Stimulated activated CD4-positive, alpha-beta T cell treated with anti-CD3 and anti-CD28 coated beads, Interleukin-2, amount 100 ng/mL, for 24 hours (primary cell): Measurements from ENCODE around the gene PDE8B.

ENCODE experiments used
- DNase-seq, 2 donors: peaks; one replicate each; pipeline ENCODE4 v3.0.0-alpha.2; 2020

PDE8B gene

DNA sequence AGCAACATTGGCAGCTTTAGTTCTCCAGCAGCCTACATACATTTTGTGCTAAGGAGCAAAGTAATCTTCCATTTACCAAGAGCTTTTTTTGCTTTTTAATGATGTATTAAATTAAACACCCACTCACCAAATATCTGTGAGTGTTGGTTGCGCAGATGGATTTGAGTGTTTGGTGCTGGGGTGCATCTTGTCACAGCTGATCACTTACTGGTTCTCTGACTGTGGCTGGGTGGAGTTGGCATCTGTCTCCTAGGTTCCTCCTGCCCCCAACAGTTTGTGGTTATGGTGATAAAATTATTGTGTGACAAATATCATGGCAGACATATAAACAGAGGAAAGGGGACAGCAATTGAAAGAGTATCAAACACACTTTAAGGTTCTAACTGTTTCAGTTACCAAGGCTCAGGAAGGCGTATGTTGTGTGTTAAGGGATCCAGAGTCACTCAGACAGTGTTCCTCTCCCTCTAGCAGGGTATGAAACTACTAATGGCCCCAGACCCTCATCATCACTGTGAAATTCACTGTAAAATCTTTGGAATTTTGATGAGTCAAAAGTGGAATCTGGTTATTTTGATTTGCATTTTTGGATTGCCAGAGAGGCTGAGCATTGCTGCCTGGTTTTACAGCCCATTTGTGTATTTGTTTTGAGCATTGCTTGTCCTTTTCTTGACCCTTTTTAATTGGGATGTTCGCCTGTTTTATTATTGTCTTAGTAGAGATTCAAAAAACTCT lies 81.7 kb downstream of the PDE8B start:
- no peak for DNase-seq

DNA sequence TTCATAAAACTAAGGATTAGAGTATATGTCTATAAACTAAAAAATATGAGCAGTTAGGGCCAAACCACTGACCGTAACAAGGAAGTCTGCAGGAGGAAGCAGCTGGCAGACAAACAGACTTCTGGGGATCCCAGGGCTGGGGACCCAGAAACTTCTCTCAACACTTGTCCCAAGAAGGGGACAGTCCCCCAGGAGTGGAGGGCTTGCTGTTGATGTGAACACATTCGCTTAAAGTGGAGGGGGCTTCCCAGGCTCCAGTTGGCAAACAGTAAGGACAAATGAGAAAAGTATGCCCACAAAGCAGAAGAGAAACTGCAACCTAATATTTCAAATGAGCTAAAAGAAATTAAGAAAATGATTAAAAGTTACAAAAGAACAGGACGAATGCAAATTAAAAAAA lies 83.7 kb downstream of the PDE8B start:
- DNase-seq: no peak

DNA sequence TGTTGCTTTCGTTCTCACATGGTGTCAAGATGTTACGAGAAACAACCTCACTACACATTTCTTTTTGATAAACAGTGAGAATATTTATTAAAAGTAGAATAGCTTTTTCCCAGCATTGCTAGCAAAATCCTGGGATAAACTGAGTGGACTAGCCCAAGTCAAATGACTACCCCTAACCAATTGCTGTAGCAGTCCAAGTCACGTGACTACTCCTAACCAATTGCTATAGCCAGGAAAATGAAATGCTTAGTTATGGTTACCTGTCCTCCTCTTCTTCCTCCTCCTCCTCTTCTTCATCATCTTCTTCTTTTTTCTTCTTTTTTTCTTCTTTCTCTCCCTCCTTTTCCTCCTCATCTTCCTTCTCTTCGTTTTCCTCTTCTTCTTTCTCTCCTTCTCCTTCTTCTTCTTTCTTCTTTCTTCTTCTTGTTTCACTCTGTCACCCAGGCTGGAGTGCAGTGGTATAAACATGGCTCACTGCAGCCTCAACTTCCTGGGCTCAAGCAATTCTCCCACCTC lies 85.4 kb downstream of the PDE8B start:
- no peak for DNase-seq

DNA sequence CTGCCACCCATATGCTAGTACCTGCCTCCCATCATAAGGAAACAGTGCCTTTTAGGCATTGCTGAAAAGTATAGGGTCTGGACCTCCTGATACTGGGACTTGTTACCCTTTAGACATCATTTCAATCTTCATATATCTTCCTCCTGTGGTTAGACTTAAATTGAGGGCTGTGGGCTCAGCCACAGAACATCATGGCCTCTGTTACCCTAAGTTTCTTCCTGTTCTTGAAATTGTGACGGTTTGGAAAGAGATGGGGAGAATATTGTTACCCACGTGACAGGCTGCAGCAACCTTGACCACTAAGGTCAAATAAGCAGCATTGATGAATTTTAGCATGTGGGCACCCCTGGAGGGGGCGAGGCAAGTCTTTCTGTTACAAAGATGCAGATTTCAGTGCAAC lies 87.7 kb downstream of the PDE8B start:
- DNase-seq: no peak

DNA sequence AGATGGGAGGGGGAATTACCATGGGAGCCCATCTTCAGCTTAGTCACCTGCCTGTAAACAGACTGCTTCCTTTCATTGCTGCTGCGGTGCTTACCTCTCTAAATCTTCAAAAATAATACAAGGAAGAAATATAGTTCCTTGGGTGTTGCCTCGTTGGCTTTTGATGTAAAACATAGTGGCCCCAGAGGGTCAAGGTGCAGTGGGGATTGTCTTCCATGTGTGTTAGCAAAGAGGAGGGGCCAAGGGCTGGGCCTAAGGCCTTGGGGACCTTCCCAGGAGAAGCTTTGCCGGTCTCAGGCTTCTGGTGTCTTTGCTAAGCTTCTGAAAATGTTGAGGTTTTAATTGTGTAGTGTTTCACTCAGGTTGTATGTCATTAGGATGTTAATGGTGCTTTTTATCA lies 90.0 kb downstream of the PDE8B start:
- DNase-seq: no peak

DNA sequence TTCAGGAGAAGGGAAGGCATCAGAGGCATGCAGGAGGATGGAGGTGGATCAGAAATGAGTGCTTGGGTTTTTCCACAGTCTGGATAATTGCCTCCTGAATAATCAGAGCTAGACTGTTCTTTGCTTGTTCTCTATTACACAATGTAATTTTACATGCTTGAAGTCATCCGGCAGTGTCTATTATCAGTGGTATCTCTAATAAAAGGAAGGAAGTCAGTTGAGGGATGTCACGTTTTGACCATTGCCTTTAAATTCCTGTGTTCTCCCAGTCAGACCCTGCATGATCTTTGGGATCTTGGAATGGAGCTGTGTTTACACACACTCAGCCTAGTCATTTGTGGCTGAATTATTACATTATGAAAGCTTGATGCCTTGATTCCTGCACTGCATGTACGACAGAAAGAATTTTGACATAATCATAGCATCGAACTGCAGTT lies 91.0 kb downstream of the PDE8B start:
- no peak for DNase-seq

DNA sequence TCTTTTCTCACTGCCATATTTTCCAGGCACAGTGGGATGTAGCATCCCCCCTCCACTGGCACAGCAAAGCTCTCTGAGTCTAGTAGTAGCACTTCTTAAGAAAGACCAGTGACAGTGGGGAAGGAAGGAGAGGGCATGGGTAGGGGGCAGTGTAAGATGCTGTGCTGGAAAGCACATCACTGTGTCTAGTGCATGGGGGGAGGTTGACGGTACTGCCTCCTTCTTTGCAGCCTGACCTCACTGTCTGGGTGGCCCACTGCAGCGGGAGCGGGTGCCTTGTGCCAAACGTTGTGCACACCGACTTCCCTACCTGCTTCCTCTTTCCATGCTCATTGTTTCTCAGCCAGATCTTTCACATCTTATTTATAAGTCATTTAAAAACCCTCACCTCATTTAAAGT lies 91.8 kb downstream of the PDE8B start:
- no peak for DNase-seq

DNA sequence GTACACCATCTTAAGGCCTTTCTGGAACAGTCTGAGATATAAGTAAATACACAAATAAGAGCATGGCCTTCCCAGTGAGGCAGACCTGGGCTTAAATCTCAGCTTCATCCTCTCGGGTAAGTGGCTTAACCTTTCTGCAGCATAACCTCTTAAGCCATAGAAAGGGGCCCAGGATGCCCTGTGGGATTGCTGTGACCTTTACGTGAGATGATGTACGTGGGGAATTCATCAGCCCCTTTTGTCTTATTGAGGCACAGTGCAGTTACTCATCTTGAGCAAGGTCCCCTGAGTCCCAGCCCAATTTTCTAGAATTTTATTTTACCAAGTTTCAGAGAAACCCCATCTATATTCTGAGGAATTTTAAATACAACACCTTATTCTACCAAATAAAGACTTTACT lies 92.2 kb downstream of the PDE8B start:
- DNase-seq: no peak

DNA sequence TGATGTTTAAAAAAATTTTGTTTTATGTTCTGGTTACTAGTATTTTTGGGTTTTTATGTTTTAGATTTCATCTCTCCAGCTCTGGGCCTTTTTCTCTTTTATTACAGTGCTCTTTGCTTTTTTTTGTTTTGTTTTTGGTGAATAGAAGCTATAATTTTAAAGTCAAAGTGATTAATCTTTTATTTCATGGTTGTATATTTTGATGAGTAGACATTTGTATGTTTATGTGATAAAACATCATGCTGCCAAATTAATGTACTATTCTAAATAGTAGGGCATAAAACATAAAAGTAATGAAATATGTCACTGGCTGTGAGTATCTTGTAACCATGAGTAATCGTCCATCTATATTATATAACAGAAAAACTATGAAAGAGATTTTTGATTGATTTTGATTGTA lies 93.9 kb downstream of the PDE8B start:
- DNase-seq: no peak

DNA sequence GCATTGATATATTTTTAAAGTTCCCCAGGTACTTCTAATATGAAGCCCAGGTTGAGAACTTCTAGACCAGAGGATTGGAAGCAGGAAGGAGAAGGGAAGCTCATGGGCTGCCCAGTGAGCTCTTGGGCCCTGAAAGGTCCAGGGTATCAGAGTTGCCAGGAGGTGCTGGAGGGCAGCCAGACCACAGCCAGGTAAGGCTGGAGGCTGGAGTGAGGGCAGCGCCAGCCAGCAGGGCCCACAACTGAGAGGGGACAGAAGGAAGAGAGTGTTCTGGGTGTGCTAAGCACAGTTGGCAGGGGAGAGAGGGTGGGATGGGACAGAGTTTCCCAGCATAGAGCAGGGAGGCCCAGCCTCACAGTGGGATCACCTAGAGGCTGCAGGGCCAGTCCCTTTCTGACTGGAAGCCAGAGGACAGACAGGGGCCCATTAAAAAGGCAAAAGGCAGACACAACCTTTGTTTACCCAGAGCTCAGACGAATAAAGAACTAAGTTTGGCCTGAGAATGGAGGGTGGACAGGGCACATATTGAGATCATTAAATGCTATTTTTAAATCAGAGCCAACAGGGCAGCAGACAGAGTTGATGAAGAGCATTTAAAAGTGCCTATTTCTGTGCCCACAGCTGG lies 94.9 kb downstream of the PDE8B start:
- no peak for DNase-seq

DNA sequence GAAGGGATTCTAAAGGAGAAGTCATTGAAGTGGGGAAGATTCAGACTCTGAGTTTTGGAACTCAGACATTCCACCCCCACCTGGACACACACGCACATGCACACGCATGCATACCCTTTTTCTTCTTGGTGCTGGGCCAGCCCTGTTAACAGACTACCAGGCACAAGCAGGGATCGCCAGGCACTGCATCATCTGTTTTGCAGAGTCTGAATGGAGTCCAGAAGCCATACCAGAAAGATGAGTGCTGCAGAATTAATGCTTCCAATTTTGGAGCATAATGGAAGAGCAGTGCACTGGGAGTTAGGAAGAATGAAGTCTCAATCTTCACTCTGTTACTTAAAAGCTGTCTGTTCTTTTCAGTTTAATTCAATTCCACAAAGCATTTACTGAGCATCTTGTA lies 95.5 kb downstream of the PDE8B start:
- no peak for DNase-seq

DNA sequence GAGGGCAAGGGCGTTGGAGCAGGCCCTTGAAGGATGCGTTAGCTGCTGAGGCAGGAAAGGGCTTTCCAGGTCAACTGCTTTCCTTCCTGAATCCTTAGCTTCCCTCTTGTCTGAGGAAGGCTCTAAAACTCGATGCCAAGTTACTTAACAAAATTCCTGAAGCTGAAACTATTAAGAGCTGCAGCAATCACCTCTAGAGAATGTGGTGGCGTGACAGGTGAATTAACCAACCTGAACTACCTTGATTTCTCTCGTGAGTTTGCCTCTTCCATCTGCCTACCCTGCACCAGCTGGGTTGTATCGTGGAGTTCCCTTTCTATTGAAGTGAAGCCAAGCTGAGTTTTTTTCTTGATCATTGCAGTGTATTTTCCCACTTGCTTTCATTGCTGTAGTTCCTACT lies 96.1 kb downstream of the PDE8B start:
- no peak for DNase-seq

DNA sequence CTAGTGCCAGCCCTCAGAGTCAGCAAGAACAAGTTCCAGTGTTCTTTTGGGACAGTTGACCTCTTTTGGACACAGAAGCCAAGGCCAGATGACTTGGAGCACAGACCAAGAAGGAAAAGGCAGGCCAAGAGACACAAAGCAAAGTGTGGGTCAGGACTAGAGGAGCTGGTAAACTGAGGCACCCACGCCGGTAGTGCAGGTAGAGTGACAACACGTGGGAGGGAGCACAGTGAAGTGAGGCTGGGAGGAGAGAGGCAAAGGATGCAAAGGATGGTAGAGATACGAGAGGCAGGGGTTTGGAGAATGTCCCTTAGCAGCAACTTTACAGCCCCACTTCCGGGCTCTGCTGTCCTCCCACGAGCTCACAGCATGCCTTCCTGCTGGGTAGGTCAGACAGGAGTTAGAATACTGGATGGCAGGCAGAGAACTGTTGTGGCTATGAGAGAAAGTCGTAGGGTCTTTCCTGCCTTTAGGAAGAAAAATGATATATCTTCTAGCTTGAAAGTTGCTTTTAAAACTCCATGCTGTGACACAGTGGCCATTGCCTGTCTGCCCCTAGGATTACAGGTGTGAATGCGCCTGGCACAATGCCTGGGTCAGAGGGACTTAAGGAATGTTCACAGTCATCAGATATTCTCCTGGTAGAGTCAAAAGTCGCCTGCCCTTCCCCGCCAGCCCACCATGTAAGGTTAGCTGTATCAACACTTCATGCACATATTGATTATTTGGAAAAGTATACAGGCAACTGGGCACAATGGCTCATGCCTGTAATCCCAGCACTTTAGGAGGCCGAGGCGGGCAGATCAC lies 97.9 kb downstream of the PDE8B start:
- DNase-seq: no peak

DNA sequence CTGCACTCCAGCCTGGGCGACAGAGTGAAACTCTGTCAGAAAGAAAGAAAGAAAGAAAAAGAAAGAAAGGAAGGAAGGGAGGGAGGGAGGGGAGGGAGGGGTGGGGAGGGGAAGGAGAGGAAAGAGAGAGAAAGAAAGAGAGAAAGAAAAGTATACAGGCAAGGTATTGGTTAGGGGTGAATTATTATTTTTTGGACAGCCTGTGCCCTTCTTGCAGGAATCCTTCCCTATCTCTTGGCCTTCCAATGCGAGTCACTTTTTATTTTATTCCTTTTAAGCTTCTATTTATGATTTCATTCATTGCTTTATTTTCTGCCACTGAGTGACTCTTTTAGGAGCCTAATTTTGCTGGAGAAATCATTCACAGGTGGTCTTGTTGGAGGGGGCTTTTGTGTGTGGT lies 98.7 kb downstream of the PDE8B start:
- DNase-seq: no peak

DNA sequence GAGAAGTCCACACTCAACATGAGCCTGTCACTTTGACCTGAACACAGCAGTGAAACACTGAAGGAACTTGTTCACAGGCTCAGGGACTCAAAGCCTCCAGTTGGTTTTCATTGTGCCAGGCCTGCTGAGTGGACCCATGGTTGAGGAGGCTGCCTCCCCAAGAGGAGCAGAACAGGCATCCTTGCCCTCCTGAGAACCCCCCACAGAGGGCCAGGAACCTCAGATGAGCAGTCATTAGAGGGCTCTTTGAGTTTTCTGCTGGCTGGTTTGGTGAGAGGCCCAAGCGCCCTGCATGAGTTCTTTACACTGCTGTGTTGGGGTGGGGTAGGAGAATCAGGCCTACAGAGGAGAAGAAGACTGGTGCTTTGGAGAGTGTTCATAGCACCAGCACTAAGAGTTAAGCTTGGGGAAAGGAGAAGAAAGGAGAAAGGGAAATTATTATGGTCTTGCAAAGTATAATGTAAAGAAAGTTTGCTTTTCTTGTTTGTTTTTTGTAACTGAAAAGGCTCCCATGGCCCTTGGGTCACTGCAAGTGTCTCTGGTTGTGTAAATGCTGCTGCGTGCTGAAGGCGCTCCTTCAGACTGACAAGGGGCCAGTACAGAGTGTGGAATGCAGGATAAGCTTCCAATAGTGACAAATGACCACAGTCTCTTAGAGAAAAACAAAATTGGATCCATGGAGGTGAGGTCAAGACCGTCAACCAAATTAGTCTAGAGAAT lies 100.2 kb downstream of the PDE8B start:
- DNase-seq: no peak

DNA sequence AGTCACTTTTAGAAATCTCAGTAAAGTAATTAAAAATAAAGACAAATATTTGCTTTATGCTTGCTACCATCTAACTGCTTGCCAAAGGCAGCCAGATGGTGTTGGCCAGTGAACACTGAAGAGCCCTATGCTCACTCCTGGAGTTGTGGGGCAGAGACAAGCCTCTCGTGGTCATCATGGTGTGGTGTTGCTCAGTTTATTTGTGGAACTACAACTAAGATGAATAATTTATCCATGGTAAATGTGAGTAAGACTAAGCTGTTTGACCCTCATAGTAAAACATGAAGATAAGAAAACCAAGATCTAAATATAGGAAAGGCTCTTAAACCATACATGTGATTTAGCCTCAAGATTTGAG lies 100.7 kb downstream of the PDE8B start:
- no peak for DNase-seq

DNA sequence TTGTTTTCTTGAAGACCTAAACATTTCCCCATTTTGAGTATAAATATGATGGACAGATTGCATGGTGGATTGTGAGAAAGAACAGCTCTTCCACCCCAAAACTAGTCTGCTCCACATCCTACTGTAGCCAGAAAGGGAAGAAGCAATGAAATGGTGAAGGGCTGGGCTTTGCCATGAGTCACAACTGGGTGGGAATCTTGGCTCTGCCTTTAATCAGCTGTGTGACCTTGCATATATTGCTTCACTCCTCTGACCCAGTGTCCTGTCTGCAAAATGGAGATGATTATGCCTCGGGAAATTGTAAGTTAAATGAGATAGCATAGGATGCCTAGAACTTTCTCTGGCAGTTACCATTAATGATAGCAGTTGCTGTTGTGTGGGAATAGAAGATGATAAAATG lies 101.9 kb downstream of the PDE8B start:
- no peak for DNase-seq

DNA sequence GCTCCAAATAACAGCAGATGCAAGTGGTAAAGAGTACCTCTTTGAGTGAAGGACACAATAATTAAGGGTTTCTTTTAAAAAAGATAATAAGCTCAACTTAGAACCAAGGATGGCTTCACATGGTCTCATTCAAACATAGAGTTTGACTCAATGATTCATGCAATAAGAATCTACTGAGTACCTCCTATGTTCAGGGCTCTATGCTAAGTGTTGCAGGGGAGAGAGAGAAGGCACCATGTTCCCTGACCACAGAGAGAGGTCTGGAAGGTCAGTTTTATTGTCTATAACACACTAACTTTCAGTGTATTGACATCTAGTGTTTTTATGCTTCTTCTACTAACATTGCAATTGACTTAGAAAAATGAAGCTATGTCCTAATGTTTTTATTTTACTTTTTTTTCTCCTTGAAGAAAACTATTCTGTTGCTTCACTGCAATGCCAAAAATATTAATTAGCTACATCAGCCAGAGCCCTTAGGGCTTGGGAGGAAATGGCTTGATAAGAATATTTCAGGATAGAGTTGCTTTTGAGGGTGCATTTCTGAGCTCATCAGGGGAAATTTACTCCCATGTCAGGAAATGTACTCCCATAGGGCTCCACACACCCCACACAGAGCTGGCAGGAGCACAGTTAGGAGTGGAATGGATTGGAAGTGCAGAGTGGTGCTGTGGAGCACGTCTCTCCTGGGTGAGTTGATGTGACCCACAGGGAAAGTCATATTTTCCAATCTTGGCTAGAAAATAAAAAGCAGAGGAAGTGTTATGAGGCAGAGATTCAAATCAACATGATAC lies 106.6 kb downstream of the PDE8B start:
- DNase-seq: no peak

DNA sequence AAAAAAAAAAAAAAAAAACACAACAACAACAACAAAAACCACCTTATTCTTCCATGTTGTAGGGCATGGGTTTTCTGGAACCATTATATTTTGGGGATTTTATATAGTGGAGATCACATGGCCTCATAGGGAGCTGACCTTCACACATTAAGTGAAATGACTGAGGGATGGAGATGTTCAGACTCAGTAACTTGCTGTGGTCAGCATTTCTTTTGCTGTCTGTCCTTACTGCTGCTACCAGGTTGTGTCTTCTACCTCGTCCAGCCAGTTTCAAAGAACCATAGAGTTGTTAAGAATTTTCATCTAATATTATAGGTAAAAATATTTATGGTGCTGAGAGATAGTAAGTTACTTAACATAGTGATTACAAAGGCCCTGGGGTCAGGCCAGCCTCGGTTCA lies 107.6 kb downstream of the PDE8B start:
- DNase-seq: no peak

DNA sequence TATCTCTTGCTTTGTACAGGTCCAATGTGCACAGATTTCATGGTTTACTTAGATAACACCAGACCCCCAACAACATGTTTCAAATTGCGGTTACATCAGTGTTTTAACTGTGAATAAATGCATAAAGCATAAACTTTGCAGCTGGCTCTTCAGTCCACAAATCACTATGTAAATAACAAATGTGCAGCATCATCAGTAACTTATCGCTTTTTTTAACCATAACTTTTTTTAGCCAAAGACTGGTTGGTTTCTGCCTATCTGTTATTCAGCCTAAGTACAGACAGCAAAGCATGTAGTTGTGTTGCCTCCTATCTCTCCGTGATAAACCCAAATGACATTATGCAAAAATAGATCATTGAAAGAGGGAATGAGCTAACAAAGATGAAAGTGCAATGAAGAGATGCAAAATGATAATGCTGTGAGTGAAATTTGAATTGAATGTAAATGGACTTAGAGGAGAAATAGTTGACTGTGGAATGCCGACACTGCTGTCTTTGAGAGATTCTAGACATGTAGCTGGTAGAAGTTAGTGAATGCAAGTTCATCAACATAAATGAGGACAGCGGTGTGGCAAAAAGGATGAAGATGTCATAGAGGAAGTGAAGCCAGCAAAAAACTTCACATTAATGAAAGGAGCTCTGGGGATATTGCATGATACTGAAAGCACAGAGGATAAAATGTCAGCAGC lies 108.8 kb downstream of the PDE8B start:
- no peak for DNase-seq

DNA sequence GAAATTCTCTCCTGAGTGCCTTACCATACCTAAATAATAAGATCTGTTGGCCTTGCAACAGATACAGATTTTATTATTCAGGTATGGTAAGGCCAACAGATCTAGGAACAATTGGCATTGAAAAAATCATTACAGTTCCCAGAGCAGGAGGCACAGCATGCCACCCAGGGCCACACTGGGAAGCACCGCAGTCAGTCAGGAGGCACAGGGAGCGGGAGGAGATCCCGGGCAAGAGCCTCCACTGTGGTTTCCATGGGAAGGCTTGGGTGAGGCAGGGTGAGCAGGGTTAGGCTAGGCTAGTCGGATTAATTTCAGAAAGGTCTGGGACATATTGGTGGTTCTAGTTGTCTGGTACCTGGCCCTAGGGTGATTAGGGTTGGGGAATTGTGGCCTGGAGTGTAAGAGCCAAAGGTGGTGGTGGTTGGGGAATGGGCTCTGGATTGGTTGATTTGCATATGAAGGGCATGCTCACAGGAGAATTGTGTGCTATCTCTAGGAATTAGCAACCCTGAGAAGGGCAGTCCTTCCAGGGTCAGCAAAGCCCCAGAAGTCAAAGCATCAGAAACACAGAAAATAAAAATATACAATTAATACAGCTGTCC lies 111.4 kb downstream of the PDE8B start:
- DNase-seq: no peak
